Esophagus squamous epithelium (tissue), 4 donors: ENCODE results near the gene IER5L.

Experiments used
- CTCF ChIP-seq, 6 experiments: fragments of 450-650 bp in 4 of 6; fragments of 200-600 bp in 2 of 6; sonication (generic) in 2 of 6; IDR thresholded peaks; one replicate each; pipeline ENCODE4 v1.5.1; 2016 to 2019; ENCODE audit warnings: antibody characterized with exemption in 6 of 6, mild to moderate bottlenecking in 4 of 6, moderate library complexity in 4 of 6
- POLR2A ChIP-seq, 4 donors: fragments of 450-650 bp; IDR thresholded peaks; one replicate each; pipeline ENCODE4 v1.6.1; 2017; ENCODE audit warnings: antibody characterized with exemption in 4 of 4, mild to moderate bottlenecking in 4 of 4, moderate library complexity in 3 of 4

- TF ChIP-seq POLR2A (IDR thresholded peaks at IDR 0.05) (no peak), CTCF (IDR thresholded peaks at IDR 0.05) (no peak)
Measured at GRCh38 chr9:129184596-129185122, 6.6 kb upstream of the IER5L start.
